ENCODE measurements around the gene DNAI2.

DNA sequence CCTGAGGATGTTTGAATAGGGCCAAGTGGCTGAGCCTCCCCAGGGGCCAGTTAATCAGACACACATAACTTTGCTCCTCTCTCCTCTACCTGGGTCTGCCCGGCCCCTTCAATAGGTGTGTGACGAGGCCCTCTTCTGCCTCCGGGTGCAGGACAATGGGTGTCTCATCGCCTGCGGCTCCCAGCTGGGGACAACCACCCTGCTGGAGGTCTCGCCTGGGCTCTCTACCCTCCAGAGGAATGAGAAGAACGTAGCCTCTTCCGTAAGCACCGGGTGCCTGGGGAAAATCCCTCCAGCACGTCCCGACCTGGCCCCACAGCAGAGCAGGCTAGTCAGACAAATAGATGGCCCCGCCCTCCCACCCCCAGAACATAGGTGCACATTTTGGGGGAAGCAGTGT is 35.9 kb downstream of the DNAI2 start:
- TF ChIP-seq, protein P1, sequence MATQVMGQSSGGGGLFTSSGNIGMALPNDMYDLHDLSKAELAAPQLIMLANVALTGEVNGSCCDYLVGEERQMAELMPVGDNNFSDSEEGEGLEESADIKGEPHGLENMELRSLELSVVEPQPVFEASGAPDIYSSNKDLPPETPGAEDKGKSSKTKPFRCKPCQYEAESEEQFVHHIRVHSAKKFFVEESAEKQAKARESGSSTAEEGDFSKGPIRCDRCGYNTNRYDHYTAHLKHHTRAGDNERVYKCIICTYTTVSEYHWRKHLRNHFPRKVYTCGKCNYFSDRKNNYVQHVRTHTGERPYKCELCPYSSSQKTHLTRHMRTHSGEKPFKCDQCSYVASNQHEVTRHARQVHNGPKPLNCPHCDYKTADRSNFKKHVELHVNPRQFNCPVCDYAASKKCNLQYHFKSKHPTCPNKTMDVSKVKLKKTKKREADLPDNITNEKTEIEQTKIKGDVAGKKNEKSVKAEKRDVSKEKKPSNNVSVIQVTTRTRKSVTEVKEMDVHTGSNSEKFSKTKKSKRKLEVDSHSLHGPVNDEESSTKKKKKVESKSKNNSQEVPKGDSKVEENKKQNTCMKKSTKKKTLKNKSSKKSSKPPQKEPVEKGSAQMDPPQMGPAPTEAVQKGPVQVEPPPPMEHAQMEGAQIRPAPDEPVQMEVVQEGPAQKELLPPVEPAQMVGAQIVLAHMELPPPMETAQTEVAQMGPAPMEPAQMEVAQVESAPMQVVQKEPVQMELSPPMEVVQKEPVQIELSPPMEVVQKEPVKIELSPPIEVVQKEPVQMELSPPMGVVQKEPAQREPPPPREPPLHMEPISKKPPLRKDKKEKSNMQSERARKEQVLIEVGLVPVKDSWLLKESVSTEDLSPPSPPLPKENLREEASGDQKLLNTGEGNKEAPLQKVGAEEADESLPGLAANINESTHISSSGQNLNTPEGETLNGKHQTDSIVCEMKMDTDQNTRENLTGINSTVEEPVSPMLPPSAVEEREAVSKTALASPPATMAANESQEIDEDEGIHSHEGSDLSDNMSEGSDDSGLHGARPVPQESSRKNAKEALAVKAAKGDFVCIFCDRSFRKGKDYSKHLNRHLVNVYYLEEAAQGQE (IDR thresholded peaks at IDR 0.05; ENCODE audit: low read depth), result no peak
- no peak for TF ChIP-seq YY1 (IDR thresholded peaks at IDR 0.05; ENCODE audit: low read depth)

Measured in Ishikawa (cell line).